22Rv1 (cell line): ENCODE results near the gene PHKB.

Experiments
- ZFX ChIP-seq: fragments of 450-650 bp; IDR thresholded peaks from 2 replicates; pipeline ENCODE4 v1.6.1; 2017; ENCODE audit warnings: antibody characterized with exemption, borderline replicate concordance
- TF ChIP-seq, protein P1 (sequence below): fragments of 450-650 bp; IDR thresholded peaks from 2 replicates; pipeline ENCODE4 v1.5.1; 2017; ENCODE audit warnings: mild to moderate bottlenecking

DNA sequence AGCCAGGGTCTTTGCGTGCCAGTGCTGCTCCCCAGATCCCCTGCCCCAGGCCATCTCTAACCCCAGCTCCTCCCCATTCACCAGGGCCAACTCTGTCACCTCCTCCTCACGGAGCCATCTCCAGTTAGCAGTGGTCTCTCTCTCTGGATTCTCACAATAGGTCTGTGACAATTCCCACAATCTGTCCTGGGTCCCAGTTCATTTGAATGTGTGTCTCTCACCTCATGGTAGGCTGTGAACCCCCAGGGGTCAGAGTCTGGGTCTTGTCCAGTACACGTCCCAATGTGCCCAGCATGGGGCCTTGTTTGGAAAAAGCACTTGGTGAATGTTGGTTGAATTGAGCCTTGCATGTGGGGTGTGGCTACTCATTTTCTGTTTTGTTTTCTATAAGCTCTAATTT, 205.3 kb downstream of the PHKB start:
- TF ChIP-seq, protein P1, sequence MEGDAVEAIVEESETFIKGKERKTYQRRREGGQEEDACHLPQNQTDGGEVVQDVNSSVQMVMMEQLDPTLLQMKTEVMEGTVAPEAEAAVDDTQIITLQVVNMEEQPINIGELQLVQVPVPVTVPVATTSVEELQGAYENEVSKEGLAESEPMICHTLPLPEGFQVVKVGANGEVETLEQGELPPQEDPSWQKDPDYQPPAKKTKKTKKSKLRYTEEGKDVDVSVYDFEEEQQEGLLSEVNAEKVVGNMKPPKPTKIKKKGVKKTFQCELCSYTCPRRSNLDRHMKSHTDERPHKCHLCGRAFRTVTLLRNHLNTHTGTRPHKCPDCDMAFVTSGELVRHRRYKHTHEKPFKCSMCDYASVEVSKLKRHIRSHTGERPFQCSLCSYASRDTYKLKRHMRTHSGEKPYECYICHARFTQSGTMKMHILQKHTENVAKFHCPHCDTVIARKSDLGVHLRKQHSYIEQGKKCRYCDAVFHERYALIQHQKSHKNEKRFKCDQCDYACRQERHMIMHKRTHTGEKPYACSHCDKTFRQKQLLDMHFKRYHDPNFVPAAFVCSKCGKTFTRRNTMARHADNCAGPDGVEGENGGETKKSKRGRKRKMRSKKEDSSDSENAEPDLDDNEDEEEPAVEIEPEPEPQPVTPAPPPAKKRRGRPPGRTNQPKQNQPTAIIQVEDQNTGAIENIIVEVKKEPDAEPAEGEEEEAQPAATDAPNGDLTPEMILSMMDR: no peak
- TF ChIP-seq ZFX: no peak
